Muscle of back (tissue), 11 donors: ENCODE data around the gene TRNP1. TPM values are rescaled to one million over a fixed set of nuclear protein-coding genes. Genes with fewer than 3 reads are reported as not detected.
A peak's percentile ranks its signal among the peaks of the same experiment; 100 is the strongest.
"Not testable (repeated sequence)": the region's sequence is repeated elsewhere in the genome, so short reads cannot be mapped to it uniquely, and the experiment has no call there.

Experiments
- DNase-seq, 3 donors: peaks; one replicate each; pipeline versions ENCODE4 v3.0.0 to v3.0.0-alpha.2; 2013
- polyA plus RNA-seq, 10 donors: library from polyadenylated mRNA; unstranded; fragments of 120-200 nt; gene quantifications; one replicate each; pipeline ENCODE4 v1.2.1, GENCODE V29; 2013; ENCODE audit not compliant: insufficient read length in 10 of 10

Gene TRNP1
- polyA plus RNA-seq, 10 donors = 0.80 to 6.2 (median 1.8) TPM

DNA sequence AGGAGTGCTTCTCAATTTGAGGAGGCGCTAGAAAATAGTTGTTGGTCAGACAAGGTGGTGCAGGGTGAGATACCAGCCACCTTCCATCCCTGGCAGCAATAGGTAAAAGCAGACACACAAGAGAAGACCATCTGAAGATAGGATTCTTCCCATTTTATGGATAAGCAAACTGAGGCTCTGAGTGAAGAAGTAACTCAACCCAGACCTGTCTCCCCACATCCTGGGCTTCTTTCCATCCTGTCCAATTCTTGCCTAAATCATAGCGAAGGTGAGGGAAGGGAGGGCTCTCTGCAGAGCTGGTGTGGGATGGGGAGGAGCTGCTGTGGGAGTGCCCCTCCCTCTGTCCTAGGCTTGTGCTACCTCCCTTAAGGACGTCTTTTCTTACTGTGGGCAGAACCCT is 21.9 kb upstream of the TRNP1 start:
- DNase-seq = no peak

DNA sequence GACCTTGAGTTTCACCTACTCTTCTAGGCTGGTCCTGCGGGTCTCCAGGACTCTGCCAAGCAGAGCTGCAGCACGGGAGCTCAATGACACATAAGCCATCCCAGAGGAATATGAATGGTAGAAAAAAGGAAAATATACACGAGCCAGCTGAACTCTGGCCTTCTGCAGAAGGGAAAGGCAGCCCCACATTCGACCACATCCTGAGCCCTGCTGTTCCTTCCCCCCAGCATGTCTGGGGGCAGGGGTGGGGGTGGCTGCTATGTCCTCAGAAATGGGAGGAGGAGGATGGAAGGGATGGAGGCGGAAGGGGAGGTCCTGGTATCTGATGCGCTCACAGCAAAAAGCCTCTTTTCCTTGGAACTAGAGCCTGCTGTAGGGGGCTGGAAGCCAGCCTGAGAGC is 21.1 kb upstream of the TRNP1 start:
- DNase-seq = no peak

DNA sequence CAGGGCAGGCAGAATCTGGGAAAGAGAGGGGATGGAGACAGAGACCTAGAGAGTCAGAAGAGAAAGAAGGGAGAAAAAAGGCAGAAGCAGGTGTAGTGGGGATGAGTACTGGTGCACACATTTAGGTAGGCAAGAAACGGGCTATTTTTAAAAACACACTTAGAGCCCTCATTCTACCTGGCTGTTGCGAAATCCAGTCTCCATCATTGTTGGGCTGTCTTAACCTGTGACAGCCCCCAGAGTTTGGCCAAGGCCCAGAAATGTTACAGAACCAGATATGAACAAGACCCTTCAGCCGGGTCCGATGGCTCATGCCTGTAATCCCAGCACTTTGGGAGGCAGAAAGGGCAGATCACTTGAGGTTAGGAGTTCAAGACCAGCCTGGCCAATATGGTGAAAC is 20.7 kb upstream of the TRNP1 start:
- no peak for DNase-seq

DNA sequence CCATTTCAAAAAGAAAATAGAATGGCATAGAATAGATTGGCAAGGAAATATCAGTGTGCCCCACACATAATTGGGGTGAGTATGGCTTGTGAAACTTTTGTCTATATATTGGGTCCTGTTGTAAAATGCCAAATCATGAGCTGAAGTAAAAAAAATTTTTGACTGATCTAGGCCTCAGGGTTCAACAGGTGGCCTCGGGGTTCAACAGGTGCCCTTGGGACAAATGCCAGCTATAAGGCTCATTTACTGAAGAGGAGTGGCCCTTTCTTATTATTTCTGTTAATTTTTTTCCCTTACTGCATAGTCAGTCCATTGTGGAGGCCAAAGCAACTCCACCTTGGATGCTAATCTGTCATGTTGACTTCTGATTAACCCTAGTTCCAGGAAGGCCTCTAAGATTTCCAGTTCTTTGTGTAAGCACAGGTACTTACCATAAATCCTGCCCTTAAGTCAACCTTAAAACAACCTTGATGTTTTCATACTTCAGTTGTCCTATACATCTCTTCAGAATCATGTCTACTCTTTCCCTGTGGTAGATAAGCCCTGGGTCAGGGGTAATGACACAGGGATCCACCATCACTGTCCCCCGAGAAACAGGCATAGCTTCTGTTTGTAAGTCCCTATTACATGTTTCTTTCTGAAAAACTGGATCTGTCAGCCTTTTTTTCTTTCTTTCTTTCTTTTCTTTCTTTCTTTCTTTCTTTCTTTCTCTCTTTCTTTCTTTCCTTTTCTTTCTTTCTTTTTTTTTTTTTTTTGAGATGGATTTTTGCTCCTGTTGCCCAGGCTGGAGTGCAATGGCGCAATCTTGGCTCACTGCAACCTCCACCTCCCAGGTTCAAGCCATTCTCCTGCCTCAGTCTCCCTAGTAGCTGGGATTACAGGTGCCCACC is 16.6 kb upstream of the TRNP1 start:
- DNase-seq = no peak

DNA sequence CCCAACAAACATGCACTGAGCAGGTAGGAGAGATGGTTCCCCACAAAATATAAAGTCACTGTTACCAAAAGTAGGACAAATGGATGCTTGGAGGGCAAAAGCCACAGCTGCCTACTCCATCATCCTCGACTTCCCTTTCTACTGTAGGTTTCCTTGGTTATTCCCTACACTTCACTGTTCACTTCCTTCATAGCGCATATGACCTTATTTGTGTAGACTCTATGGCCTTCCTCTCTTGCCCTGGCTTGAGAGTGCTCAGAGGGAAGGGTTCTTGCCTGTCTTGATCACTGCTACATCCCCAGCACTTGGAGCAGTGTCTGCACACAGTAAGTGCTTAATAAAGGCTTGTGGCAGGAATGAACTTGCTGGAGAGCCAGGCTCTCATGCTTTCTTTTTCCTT is 14.6 kb upstream of the TRNP1 start:
- DNase-seq = no peak

DNA sequence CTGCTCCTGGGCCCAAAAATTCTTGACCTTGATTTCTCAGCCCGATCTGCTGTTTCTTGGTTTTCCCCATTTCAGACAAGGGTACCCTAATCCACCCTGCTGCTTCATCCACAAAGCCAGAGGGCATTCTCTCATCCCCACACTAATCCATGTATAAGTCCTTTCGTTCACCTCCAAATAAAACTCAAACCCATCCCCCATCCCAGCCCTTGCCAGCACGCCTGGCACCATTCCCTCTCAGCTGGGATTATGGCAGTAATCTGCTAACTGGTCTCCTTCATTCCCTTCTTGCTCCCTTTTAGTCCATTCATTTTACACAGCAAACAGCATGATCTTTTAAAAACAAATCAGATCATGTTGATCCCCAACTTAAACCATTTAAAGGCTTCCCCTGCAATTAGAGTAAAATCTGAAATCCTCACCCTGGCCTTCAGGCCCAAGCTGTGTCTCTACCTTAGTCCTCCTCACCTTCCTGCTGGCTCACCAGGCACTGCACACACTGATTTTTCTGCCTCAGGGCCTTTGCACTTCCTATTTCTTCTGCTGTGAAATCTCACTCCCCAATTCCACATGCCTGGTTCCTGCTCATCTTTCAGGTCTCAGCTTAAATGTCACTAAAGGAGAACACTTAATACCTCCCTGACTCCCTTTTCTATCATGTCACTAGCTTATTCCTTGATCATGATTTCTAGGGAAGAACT is 12.2 kb upstream of the TRNP1 start:
- DNase-seq = no peak

DNA sequence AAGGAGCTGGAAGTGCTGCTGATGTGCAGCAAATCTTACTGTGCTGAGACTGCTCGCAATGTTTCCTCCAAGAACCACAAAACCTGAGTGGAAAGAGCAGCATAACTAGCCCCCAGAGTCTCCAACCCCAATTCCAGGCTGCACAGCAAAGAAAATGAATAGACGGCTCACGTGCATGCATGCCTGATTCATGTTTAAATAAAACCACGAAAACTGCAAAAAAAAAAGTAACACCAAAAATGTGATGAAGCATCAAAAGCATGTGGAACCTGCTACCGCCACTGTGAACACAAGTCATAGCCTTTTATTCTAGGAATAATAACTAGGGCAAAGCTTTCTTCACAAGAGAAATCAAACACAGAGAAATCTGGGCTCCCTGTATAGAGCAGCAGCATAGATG is 9.6 kb upstream of the TRNP1 start:
- DNase-seq = no peak

DNA sequence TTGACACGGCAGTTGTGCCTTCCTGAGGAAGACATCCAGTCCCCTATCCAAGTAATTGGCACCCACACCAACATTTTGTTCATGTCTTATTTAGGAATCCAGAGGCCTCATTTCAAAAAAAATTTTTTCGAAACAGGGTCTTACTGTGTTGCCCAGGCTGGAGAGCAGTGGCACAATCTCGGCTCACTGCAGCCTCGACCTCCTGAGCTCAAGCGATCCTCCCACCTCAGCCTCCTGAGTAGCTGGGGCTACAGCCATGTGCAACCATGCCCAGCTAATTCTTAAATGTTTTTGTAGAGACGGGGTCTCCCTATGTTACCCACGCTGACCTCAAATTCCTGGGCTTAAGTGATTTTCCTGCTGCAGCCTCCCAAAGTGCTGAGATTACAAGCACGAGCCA is 9.2 kb upstream of the TRNP1 start:
- DNase-seq = no peak

DNA sequence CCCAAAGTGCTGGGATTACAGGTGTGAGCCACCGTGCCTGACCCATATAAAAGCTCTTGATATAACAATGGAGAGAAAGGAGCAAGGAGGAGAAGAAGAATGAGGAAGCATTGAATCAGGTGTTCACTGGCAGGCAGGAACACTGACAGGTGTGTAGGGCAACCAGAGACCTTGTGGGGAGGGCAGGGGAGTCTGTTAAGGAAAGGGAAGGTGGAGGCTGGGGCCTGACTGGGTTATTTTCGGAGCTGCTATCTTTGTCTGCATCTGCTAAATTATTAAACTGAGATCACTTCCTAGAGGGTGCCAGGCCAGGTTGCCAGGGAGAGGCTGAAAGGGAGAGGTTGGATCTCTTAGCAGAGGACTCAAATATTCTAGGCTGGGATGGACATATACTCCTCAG is 6.8 kb upstream of the TRNP1 start:
- DNase-seq = no peak

DNA sequence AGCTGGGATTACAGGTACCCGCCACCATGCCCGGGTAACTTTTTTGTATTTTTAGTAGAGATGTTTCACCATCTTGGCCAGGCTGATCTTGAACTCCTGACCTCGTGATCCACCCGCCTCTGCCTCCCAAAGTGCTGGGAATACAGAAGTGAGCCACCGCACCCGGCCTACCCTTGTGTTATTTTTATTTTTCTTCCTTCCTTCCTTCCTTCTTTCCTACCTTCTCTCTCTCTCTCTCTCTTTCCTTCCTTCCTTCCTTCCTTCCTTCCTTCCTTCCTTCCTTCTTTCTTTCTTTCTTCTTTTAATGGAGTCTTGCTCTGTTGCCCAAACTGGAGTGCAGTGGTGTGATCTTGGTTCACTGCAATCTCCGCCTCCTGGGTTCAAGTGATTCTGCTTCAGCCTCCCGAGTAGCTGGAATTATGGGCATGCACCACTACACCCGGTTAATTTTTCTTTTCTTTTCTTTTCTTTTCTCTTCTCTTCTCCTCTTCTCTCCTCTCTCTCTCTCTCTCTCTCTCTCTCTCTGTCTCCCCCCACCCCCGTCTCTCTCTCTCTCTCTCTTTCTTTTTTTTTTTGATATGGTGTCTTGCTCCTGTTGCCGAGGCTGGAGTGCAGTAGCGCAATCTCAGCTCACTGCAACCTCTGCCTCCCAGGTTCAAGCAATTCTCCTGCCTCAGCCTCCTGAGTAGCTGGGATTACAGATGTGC is 3.9 kb upstream of the TRNP1 start:
- not testable (repeated sequence) for DNase-seq

DNA sequence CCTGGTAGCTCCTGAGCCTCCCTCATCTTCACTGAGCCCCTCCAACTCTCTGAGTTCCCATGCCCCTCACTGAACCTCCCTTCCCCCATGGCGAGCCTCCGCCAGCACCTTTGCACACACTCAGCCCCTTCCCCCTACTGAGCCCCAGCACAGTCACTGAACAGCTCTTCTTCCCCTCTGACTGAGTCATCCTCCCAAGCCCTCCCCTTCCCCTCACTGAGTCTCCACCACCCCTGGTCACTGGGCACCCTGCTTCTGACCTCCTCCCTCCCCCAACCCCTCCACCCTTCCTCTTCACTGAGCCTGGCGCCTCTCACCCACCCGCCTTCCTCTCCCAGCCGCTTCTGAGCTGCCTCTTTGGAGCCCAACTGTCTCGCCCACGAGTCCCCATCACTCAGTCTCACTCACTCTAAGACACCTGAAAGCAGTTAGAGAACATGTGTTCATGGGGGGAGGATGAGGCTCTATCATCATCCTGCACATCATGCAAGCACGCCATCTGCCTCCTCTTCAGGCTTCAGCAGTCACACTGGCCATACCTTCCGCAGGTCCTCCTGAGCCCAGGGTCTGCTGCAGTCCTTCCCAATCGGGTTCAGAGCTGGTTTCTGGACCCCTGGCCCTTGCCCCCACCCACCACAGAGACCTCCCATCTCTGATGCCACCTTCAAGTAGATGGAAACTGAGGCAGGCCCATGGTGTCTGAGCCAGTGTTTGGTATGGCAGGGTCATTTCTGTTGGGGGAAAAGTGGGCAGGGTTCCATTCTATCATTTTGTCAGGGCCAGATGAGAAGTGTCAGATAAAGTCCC is 2.0 kb upstream of the TRNP1 start:
- peak in 1 of 3 donors; percentile 69 for DNase-seq

DNA sequence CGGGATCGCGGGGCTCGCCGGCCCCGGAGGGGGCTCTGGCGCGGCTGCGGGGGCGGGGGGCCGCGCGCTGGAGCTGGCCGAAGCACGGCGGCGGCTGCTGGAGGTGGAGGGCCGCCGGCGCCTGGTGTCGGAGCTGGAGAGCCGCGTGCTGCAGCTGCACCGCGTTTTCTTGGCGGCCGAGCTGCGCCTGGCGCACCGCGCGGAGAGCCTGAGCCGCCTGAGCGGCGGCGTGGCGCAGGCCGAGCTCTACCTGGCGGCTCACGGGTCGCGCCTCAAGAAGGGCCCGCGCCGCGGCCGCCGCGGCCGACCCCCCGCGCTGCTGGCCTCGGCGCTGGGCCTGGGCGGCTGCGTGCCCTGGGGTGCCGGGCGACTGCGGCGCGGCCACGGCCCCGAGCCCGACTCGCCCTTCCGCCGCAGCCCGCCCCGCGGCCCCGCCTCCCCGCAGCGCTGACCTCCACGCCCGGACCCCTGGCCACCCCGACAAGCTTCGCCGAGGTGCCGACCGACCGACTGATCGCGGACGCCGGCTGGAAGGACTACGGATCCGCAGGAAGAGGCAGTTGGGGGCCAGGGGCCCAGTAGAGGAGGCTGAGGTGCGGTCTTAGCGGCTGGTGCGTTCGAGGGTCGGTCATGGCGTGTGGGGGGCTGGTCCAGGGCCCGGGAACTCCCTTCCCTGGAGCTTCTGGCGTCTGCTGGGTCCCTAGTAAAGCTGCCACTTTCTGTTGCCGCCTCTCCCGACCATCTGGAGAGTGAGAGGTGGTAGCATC is 711 bp downstream of the TRNP1 start:
- DNase-seq = peak in 1 of 3 donors; percentile 45

DNA sequence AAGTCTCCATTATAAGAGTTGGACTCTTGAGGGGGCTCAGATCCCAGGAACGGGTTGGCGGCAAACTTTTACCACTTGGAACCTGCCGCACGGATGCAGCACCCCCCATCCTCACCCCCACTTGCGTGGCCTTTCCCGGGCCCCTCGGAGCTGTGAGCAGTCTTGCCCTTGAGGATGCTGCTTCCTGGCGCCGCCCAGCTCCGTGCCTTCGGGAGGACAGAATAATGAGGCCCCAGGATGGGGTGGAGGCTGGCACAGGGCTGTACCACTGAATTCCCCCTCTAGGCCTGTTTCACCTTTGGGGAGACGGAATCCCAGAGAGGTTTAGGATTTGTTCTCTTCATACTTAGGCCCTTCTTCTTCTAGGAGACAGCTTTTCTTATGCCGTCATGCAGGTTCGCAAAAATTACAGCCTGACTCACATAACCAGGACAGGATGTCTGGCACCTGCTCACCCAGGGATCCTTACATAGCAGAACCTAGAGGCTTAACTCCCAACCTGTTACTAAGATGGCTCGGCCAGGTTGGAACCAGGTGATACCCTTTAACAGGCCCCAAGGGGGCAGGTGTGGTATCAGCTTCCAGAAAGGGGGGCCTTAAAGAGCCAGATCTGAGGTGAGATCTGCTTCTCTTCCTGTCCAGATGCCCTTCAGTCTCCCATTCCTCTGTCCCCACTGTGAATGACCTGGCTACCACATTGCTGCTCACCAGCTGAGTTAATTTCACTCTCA is 1.5 kb downstream of the TRNP1 start:
- peak in 1 of 3 donors; percentile 30 for DNase-seq

DNA sequence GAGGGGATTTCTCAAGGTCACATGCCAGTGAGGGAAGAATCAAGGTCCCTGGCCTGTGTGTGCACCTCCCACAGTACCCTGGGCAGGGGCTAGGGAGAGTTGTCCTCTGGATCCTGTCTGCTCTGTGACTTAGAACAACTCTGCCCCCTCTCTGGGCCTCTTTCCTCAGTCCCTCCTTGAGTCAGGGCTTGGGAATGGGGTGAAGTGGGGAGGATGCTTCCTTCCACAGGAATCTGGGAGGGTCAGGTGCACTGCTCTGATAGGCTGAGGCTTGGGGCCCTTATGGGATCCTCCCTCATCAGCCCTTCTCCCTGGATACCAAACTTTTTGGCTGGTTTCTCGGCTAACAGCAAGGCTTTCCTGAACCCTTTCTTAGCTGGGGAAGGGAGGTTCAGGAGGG is 2.5 kb downstream of the TRNP1 start:
- DNase-seq = no peak

DNA sequence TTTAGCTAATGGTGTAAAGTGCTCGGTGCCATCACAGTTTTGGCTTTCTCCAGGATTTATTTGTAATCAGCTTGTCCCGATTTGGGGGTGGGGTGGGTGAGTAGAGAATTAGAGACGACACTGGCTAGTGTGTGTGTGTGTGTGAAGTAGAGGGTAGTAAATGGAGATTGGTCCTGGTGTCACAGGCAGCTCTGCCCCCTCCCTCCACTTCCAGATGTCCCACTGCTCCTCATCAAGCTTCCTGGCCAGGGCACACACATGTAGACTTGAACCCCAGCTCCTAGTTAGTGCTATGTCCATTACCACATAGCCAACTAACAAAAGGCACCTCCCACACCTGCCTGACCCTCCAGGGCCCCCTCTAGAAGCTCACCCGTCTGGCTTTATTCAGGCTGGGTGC is 3.2 kb downstream of the TRNP1 start:
- no peak for DNase-seq

DNA sequence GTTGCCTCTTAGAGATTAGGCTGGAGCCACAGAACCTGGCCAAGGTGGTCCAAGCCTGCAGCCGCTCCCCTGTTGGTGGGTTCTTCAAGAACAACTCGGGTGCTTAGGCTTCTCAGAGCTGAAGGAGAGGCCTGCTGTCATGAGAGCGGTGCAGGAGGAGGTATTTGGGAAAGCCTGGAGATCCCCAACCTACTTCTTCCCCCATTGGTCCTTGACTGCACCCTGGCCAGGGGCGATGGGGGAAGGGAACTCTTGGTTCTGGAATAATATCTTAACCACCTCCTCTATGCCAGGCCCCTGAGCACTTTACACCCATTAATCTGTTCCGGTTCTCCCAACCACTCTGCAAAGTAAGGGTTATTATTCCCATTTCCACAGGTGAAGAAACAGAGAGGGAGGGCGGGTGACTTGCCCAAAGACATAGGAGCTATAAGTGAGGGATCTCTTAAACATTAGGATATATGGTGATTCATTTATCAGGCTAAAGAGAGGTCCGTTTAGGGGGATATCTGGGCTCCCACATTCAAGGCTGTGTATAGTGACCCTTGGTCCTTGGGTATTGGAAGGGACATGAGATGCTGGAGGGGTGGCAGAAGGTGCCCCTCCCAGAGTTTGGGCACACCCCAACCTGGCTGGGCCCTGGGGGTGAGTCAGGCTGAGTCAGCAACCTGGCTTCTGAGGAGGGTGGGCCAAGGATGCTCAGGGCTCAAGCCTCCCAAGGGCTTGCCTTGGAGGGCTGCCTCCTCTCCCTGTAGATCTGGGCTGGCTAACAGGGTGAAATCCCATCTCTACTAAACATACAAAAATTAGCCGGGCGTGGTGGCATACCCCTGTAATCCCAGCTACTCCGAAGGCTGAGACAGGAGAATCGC is 5.2 kb downstream of the TRNP1 start:
- DNase-seq = peak in 1 of 3 donors; percentile 13

DNA sequence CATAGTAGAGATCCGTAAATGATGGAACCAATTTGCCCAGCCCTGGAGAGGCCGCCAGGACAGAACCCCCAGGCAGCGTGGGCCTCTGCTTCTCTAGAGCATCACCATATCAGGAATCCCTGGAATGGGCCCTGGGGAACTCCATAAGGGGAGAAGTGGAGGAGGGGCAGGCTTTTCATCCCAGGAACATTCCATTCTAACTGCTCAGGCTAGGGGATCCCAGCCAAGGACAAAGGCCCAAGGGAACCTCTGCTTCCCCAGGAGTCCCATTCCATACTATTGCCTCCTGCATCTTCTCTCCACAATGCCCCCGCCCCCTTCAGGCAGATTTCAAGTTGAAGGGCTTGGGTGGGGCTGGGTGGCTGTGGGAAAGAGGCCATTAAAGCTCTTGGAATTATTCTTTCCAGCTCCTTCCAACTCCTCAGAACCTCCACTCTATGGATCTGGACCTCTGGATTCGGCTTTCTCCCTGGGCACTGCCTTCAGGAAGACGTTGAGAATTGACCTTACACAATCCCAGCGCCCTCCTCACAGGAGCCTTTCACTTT is 6.0 kb downstream of the TRNP1 start:
- peak; percentile 35 to 98 (median 71) for DNase-seq

DNA sequence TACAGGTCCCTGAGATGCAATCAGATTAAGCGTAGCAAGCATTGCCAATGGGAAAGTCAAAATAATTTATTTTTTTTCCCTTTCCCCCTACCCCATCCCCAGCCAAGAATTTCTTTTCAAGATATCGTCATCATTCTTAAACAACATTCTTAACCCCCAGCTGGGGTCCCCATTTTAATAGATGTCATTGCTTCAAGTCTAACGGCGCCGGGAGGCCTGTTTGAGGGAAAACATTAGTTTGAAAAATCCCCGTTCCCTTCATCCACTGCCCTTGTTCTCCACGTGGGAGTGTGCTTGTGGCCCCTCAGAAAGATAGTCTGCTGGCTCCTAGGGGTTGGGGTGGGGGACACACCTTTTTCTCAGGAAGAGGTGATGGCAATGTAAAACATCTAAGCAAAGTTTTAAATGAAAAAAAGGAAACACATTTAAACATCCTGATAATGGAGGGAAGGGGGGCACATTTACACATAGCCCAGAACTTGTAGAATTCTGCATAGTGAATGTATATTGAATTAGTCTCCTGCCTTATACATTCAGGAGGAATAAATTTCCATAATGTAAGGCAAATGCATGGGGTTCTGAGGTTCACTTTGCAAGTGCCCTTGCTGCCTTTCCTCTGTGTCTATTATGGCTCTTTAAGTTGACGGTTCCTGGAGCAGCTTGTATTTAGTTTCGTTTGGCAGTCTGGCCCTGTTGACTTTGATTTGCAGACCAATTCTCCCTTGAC is 6.8 kb downstream of the TRNP1 start:
- DNase-seq = peak in 1 of 3 donors; percentile 50
